ENCODE data around the gene PDE1C.

GRCh38 chr7:31724696-31725095 lies 345.5 kb downstream of the PDE1C start:
- TF ChIP-seq CTCF (IDR thresholded peaks at IDR 0.05) (no peak), POLR2A (IDR thresholded peaks at IDR 0.05) (no peak)

All from ovary (tissue), 3 donors.